Bronchial epithelial cell (primary cell): ENCODE data around the gene THEM4. TPM values are rescaled to one million over a fixed set of nuclear protein-coding genes. Genes with fewer than 3 reads are reported as not detected.
A peak's percentile ranks its signal among the peaks of the same experiment; 100 is the strongest.

Source experiments
- DNase-seq: peaks from one replicate; pipeline ENCODE4 v3.0.0-alpha.2; 2010; ENCODE audit warnings: low read depth
- FAIRE-seq: peaks from 2 replicates; lab custom pipeline; 2011; peaks lifted over from hg19 to GRCh38; lab: Jason Lieb, UNC
- H3K27me3 ChIP-seq: 2 replicates; pipeline ENCODE4 v1.5.1; 2011; ENCODE audit warnings: low read length; ENCODE audit not compliant: control insufficient read depth, insufficient read depth
- H3K36me3 ChIP-seq: 2 replicates; pipeline ENCODE4 v1.5.1; 2011; ENCODE audit warnings: low read length; ENCODE audit not compliant: control insufficient read depth, insufficient read depth
- H3K4me3 ChIP-seq: 2 replicates; pipeline ENCODE4 v1.5.1; 2011; ENCODE audit warnings: mild to moderate bottlenecking, low read depth, low read length, control low read depth
- CTCF ChIP-seq: IDR thresholded peaks from 2 replicates; pipeline ENCODE4 v1.5.1; 2011; ENCODE audit warnings: mild to moderate bottlenecking, moderate library complexity, low read length, control low read depth, inconsistent platforms; ENCODE audit not compliant: insufficient read depth, severe bottlenecking
- total RNA-seq: library from RNA; depleted of rRNA; stranded (reverse); fragments of >200 nt; gene quantifications from 2 replicates; pipeline ENCODE4 v1.2.1, GENCODE V29; 2014

The THEM4 gene
- total RNA-seq, 1 donor from 2014 or later = 9.7 TPM

- no peak for TF ChIP-seq CTCF
- DNase-seq (no peak), FAIRE-seq (no peak)
- Histone ChIP-seq H3K36me3 (no peaks in the 10 kb centered on the region), H3K4me3 (no peak overlapping the region), H3K27me3 (no peaks in the 10 kb centered on the region)
Measured at GRCh38 chr1:151843398-151843797, 65.9 kb downstream of the THEM4 start.

GRCh38 chr1:151841141-151841540, 68.2 kb downstream of the THEM4 start:
- DNase-seq (peak; percentile 62), FAIRE-seq (no peak)
- no peak overlapping the region for H3K4me3 ChIP-seq

GRCh38 chr1:151840421-151840820, 68.9 kb downstream of the THEM4 start:
- Histone ChIP-seq H3K4me3 (peak overlapping the region; percentile 38), H3K36me3 (no peaks in the 10 kb centered on the region), H3K27me3 (no peaks in the 10 kb centered on the region)
- FAIRE-seq (peak; percentile 60), DNase-seq (no peak)
- TF ChIP-seq CTCF = no peak

More at GRCh38 chr1:151841141-151841540, 68.2 kb downstream of the THEM4 start:
- Histone ChIP-seq H3K27me3 (no peaks in the 10 kb centered on the region), H3K36me3 (no peaks in the 10 kb centered on the region)
- no peak for TF ChIP-seq CTCF

GRCh38 chr1:151839457-151840403, 69.6 kb downstream of the THEM4 start, which contains the start of gene C2CD4D:
C2CD4D (minus strand) TSS chr1:151839820; CDS start chr1:151838989, 831 bp downstream.
- Histone ChIP-seq H3K4me3 (peak within 1 kb of the TSS; percentile 38), H3K27me3 (no peaks in the 10 kb centered on the region), H3K36me3 (no peaks in the 10 kb centered on the region)
- FAIRE-seq (no peak), DNase-seq (peak; percentile 57)
- peak; percentile 4 for TF ChIP-seq CTCF

GRCh38 chr1:151839082-151839412, 70.3 kb downstream of the THEM4 start:
- FAIRE-seq = no peak
- DNase-seq = no peak
- TF ChIP-seq CTCF = no peak
- Histone ChIP-seq H3K27me3 (no peaks in the 10 kb centered on the region), H3K36me3 (no peaks in the 10 kb centered on the region), H3K4me3 (no peak overlapping the region)
